GM12892 (cell line): ENCODE results near the gene CCNQ.

Experiments used
- POLR2AphosphoS5 ChIP-seq: IDR thresholded peaks from 2 replicates; pipeline ENCODE4 v1.6.1; 2011; ENCODE audit warnings: low read depth, low read length, control low read depth
- TAF1 ChIP-seq: IDR thresholded peaks from 2 replicates; pipeline ENCODE4 v1.6.1; 2011; ENCODE audit warnings: low read depth, mild to moderate bottlenecking, control low read depth, low read length, borderline replicate concordance

GRCh38 chrX:153611298-153612095 lies 12.6 kb upstream of the CCNQ start:
- no peak for TF ChIP-seq POLR2AphosphoS5
- TF ChIP-seq TAF1, result no peak
